ENCODE measurements around the gene SCML1. TPM values are rescaled to one million over a fixed set of nuclear protein-coding genes. Genes with fewer than 3 reads are reported as not detected.

SCML1 gene
- polyA plus RNA-seq, 1 donor (not counting 4 experiments of a cell fraction or from before 2014, with no cell fraction given): 19.9 TPM

DNA sequence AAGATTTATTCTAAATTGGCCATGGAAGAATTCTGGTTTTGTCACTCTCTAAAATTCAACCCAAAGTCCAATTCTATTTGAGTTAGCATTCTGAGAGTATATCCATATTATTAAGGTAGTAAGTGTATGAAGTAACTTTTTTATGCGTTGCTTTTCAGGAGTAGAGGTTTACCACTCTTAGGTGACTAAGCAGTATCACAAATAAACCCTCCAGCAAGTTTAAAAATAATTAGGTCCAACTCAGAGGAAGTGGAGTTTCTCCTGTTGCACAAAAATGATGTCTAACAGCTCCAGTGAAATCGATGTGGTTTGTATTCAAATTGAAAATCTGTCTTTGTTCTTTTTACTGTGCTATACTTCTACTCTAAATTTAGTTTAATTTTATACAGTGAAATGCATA, 6.6 kb downstream of the SCML1 start:
- no peaks in the 10 kb centered on the region for H4K20me1 ChIP-seq (ENCODE audit: control insufficient read depth, extremely low read depth, insufficient read depth, low read length)
- no peaks in the 10 kb centered on the region for H3K36me3 ChIP-seq (ENCODE audit: control insufficient read depth in 2 of 2, extremely low read depth in 1 of 2, insufficient read depth in 2 of 2, low read length in 2 of 2)
- dilution Hi-C loops (cut with MboI; ENCODE audit: extremely low pct_ligation_motif_present, low sequenced_read_pairs): no loop called here
- H2AFZ ChIP-seq (ENCODE audit: control insufficient read depth, low read length): no peak overlapping the region
- H3K27me3 ChIP-seq (ENCODE audit: control insufficient read depth, extremely low read depth, insufficient read depth, low read length): no peaks in the 10 kb centered on the region
- no peaks in the 10 kb centered on the region for H3K9me3 ChIP-seq (ENCODE audit: control insufficient read depth, low read depth, low read length)
- H3K9me1 ChIP-seq (ENCODE audit: control insufficient read depth, extremely low read depth, insufficient read depth, low read length): no peaks in the 10 kb centered on the region
- no peaks in the 10 kb centered on the region for H3K4me1 ChIP-seq (ENCODE audit: control insufficient read depth, extremely low read depth, insufficient read depth, low read length)
- H3K4me3 ChIP-seq (ENCODE audit: control insufficient read depth in 2 of 3, extremely low read depth in 1 of 3, insufficient read depth in 2 of 3, low read depth in 1 of 3, low read length in 3 of 3): no peak overlapping the region
- DNase-seq (ENCODE audit: low read depth, low spot score) (no peak), FAIRE-seq (no peak)
- TF ChIP-seq, protein P1, sequence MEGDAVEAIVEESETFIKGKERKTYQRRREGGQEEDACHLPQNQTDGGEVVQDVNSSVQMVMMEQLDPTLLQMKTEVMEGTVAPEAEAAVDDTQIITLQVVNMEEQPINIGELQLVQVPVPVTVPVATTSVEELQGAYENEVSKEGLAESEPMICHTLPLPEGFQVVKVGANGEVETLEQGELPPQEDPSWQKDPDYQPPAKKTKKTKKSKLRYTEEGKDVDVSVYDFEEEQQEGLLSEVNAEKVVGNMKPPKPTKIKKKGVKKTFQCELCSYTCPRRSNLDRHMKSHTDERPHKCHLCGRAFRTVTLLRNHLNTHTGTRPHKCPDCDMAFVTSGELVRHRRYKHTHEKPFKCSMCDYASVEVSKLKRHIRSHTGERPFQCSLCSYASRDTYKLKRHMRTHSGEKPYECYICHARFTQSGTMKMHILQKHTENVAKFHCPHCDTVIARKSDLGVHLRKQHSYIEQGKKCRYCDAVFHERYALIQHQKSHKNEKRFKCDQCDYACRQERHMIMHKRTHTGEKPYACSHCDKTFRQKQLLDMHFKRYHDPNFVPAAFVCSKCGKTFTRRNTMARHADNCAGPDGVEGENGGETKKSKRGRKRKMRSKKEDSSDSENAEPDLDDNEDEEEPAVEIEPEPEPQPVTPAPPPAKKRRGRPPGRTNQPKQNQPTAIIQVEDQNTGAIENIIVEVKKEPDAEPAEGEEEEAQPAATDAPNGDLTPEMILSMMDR (optimal IDR thresholded peaks at IDR 0.05 in 1 of 3, IDR thresholded peaks at IDR 0.05 in 1 of 3, conservative IDR thresholded peaks at IDR 0.05 in 1 of 3; ENCODE audit: extremely low read depth in 1 of 3, insufficient read depth in 2 of 3, low read length in 3 of 3): no peak
- TF ChIP-seq EZH2 (IDR thresholded peaks at IDR 0.05; ENCODE audit: low read length): no peak
- H3K79me2 ChIP-seq (ENCODE audit: control insufficient read depth, insufficient read depth, low read length): peaks cover 27% of the 10 kb centered on the region
- no peak overlapping the region for H3K27ac ChIP-seq (ENCODE audit: control insufficient read depth, insufficient read depth, low read length)
- H3K9ac ChIP-seq (ENCODE audit: control insufficient read depth, extremely low read depth, insufficient read depth, low read length): no peak overlapping the region
- H3K4me2 ChIP-seq (ENCODE audit: control insufficient read depth, extremely low read depth, insufficient read depth, low read depth, low read length): no peak overlapping the region

GRCh38 chrX:17744896-17745523, 7.7 kb downstream of the SCML1 start:
- no peak overlapping the region for H3K4me3 ChIP-seq (ENCODE audit: control insufficient read depth in 2 of 3, extremely low read depth in 1 of 3, insufficient read depth in 2 of 3, low read depth in 1 of 3, low read length in 3 of 3)
- FAIRE-seq (no peak), DNase-seq (ENCODE audit: low read depth, low spot score) (no peak)
- H3K27ac ChIP-seq (ENCODE audit: control insufficient read depth, insufficient read depth, low read length): no peak overlapping the region
- H3K9me1 ChIP-seq (ENCODE audit: control insufficient read depth, extremely low read depth, insufficient read depth, low read length): no peaks in the 10 kb centered on the region
- H2AFZ ChIP-seq (ENCODE audit: control insufficient read depth, low read length): no peak overlapping the region
- dilution Hi-C loops (cut with MboI; ENCODE audit: extremely low pct_ligation_motif_present, low sequenced_read_pairs): no loop called here
- no peaks in the 10 kb centered on the region for H4K20me1 ChIP-seq (ENCODE audit: control insufficient read depth, extremely low read depth, insufficient read depth, low read length)
- no peaks in the 10 kb centered on the region for H3K9me3 ChIP-seq (ENCODE audit: control insufficient read depth, low read depth, low read length)
- no peaks in the 10 kb centered on the region for H3K36me3 ChIP-seq (ENCODE audit: control insufficient read depth in 2 of 2, extremely low read depth in 1 of 2, insufficient read depth in 2 of 2, low read length in 2 of 2)
- no peak overlapping the region for H3K9ac ChIP-seq (ENCODE audit: control insufficient read depth, extremely low read depth, insufficient read depth, low read length)
- no peak overlapping the region for H3K4me2 ChIP-seq (ENCODE audit: control insufficient read depth, extremely low read depth, insufficient read depth, low read depth, low read length)
- H3K27me3 ChIP-seq (ENCODE audit: control insufficient read depth, extremely low read depth, insufficient read depth, low read length): no peaks in the 10 kb centered on the region
- TF ChIP-seq EZH2 (IDR thresholded peaks at IDR 0.05; ENCODE audit: low read length): no peak
- TF ChIP-seq, protein P1 (optimal IDR thresholded peaks at IDR 0.05 in 1 of 3, IDR thresholded peaks at IDR 0.05 in 1 of 3, conservative IDR thresholded peaks at IDR 0.05 in 1 of 3; ENCODE audit: extremely low read depth in 1 of 3, insufficient read depth in 2 of 3, low read length in 3 of 3): peak in 2 of 3 experiments; percentile 21 to 23
- H3K79me2 ChIP-seq (ENCODE audit: control insufficient read depth, insufficient read depth, low read length): peaks cover 18% of the 10 kb centered on the region
- no peaks in the 10 kb centered on the region for H3K4me1 ChIP-seq (ENCODE audit: control insufficient read depth, extremely low read depth, insufficient read depth, low read length)
